Endothelial cell of umbilical vein (primary cell): ENCODE measurements around the gene SUPT5H. TPM values are rescaled to one million over a fixed set of nuclear protein-coding genes. Genes with fewer than 3 reads are reported as not detected.

Experiments
- BruUV-seq: library from RNA; stranded (reverse); fragments of 400-500 nt; replicated peaks from 2 replicates; lab custom pipeline; 2021; lab: Mats Ljungman, UMichigan
- CTCF ChIA-PET: fragments of 300-600, 350-600 bp; sonication (Branson Sonifier 250); formaldehyde crosslinking; loops from one replicate; lab custom pipeline; 2021; ENCODE audit warnings: antibody characterized with exemption, inconsistent platforms; lab: Charles Lee
- POLR2A ChIA-PET: fragments of 300-600, 350-600 bp; sonication (Branson Sonifier 250); formaldehyde crosslinking; loops from one replicate; lab custom pipeline; 2021; ENCODE audit warnings: antibody characterized with exemption, inconsistent platforms; lab: Charles Lee
- DNase-seq: peaks from one replicate; pipeline ENCODE4 v3.0.0-alpha.2; 2011; ENCODE audit warnings: low read depth, low spot score
- FAIRE-seq: peaks from 2 replicates; lab custom pipeline; 2011; peaks lifted over from hg19 to GRCh38; lab: Jason Lieb, UNC
- H2AFZ ChIP-seq: 2 replicates; pipeline ENCODE4 v1.6.0; 2012; ENCODE audit warnings: low read depth, low read length, control low read depth, inconsistent platforms
- H3K27ac ChIP-seq: 2 replicates; pipeline ENCODE4 v1.5.1; 2011; ENCODE audit warnings: low read depth, mild to moderate bottlenecking, control low read depth, low read length, moderate library complexity; ENCODE audit not compliant: insufficient read depth
- H3K27me3 ChIP-seq, 2 experiments: 2 replicates each; pipeline versions ENCODE4 v1.6.0 to v1.6.1; 2011; ENCODE audit warnings: low read length in 2 of 2, mixed read lengths in 1 of 2; ENCODE audit not compliant: control insufficient read depth in 2 of 2, insufficient read depth in 2 of 2
- H3K36me3 ChIP-seq, 2 experiments: 2 replicates in 1 of 2; 3 replicates in 1 of 2; pipeline ENCODE4 v1.5.1; 2011; ENCODE audit warnings: low read length in 2 of 2, mild to moderate bottlenecking in 1 of 2, moderate library complexity in 1 of 2; ENCODE audit not compliant: control insufficient read depth in 2 of 2, insufficient read depth in 2 of 2; ENCODE audit errors: extremely low read depth in 1 of 2
- H3K4me1 ChIP-seq: 3 replicates; pipeline ENCODE4 v1.5.1; 2011; ENCODE audit warnings: mild to moderate bottlenecking, low read length; ENCODE audit not compliant: control insufficient read depth, insufficient read depth; ENCODE audit errors: extremely low read depth
- H3K4me2 ChIP-seq: 2 replicates; pipeline ENCODE4 v1.6.1; 2011; ENCODE audit warnings: low read length, control low read depth, mixed read lengths; ENCODE audit not compliant: insufficient read depth
- H3K4me3 ChIP-seq, 3 experiments: fragments of 200-600 bp in 1 of 3; sonication (generic), shearing (Covaris generic) in 1 of 3; replicated peaks in 1 of 3; 2 replicates each; pipeline ENCODE4 v1.5.1; 2011 to 2016; ENCODE audit warnings: control low read depth in 3 of 3, low read length in 3 of 3, mild to moderate bottlenecking in 2 of 3, inconsistent platforms in 1 of 3, low read depth in 1 of 3, moderate library complexity in 1 of 3; ENCODE audit not compliant: insufficient read depth in 1 of 3
- H3K79me2 ChIP-seq: 2 replicates; pipeline ENCODE4 v1.6.0; 2012; ENCODE audit warnings: low read length, inconsistent platforms; ENCODE audit not compliant: control insufficient read depth, insufficient read depth
- H3K9ac ChIP-seq: replicated peaks from 2 replicates; pipeline ENCODE3; 2011; ENCODE audit warnings: low read length, control low read depth; ENCODE audit not compliant: insufficient read depth; ENCODE audit errors: extremely low read depth
- H3K9me1 ChIP-seq: replicated peaks from 3 replicates; pipeline ENCODE4 v1.6.0; 2011; ENCODE audit warnings: mild to moderate bottlenecking, low read length; ENCODE audit not compliant: control insufficient read depth, insufficient read depth; ENCODE audit errors: extremely low read depth
- H3K9me3 ChIP-seq: replicated peaks from 2 replicates; pipeline ENCODE4 v1.5.1; 2012; ENCODE audit warnings: low read length, inconsistent platforms; ENCODE audit not compliant: control insufficient read depth, insufficient read depth
- H4K20me1 ChIP-seq: replicated peaks from 2 replicates; pipeline ENCODE3; 2011; ENCODE audit warnings: mild to moderate bottlenecking, low read length; ENCODE audit not compliant: control insufficient read depth, insufficient read depth; ENCODE audit errors: extremely low read depth
- EZH2 ChIP-seq: IDR thresholded peaks from 2 replicates; pipeline ENCODE4 v1.6.1; 2012; ENCODE audit warnings: borderline replicate concordance, low read depth, mild to moderate bottlenecking, moderate library complexity, low read length, inconsistent platforms; ENCODE audit not compliant: severe bottlenecking
- FOS ChIP-seq: IDR thresholded peaks from 2 replicates; pipeline ENCODE4 v1.6.1; 2011; ENCODE audit warnings: mild to moderate bottlenecking, low read length, moderate library complexity, borderline replicate concordance; ENCODE audit not compliant: insufficient read depth
- GATA2 ChIP-seq: IDR thresholded peaks from 2 replicates; pipeline ENCODE4 v1.7.0; 2011; ENCODE audit warnings: low read depth, mild to moderate bottlenecking, moderate library complexity, mixed read lengths, low read length; ENCODE audit not compliant: insufficient read length, insufficient read depth
- JUN ChIP-seq: IDR thresholded peaks from 2 replicates; pipeline ENCODE4 v1.6.1; 2011; ENCODE audit warnings: borderline replicate concordance, low read depth; ENCODE audit not compliant: insufficient read length, insufficient read depth
- MYC ChIP-seq: IDR thresholded peaks from one replicate; pipeline ENCODE4 v1.6.1; 2011; ENCODE audit warnings: mild to moderate bottlenecking, low read depth, low read length
- POLR2A ChIP-seq: IDR thresholded peaks from 2 replicates; pipeline ENCODE4 v1.6.1; 2012; ENCODE audit warnings: low read depth, mild to moderate bottlenecking, control low read depth, low read length
- POLR2AphosphoS5 ChIP-seq: IDR thresholded peaks from 2 replicates; pipeline ENCODE4 v1.6.1; 2012; ENCODE audit warnings: low read depth, mild to moderate bottlenecking, control low read depth, low read length, moderate library complexity; ENCODE audit not compliant: insufficient read depth
- dilution Hi-C: fragments of 300-500 bp; cut with MboI; formaldehyde crosslinking; loops from one replicate; pipeline ENCODE4 v1.15.0; 2019; ENCODE audit warnings: low sequenced_read_pairs; ENCODE audit not compliant: extremely low pct_ligation_motif_present
- intact Hi-C: fragments of 100-400 bp; cut with micrococcal nuclease; formaldehyde crosslinking; loops from one replicate; pipeline ENCODE4 v1.10.0; 2022
- polyA plus RNA-seq, 4 experiments: library from polyadenylated mRNA; depleted of rRNA in 3 of 4; stranded (reverse) in 3 of 4; unstranded in 1 of 4; fragments of >200 nt; gene quantifications; 2 replicates each; pipeline versions ENCODE4 v1.2.1 to v1.2.3, GENCODE V29; 2011 to 2012; ENCODE audit warnings: missing spikeins in 1 of 4
- total RNA-seq: library from RNA; stranded (reverse); gene quantifications from 2 replicates; pipeline ENCODE4 v1.2.3, GENCODE V29; 2021
- TF ChIP-seq, protein P1 (sequence below), 2 donors: IDR thresholded peaks; 1 replicate in 1 of 2; 2 replicates in 1 of 2; pipeline ENCODE4 v1.5.1; 2011; ENCODE audit warnings: low read length in 2 of 2, mild to moderate bottlenecking in 2 of 2, moderate library complexity in 2 of 2, control low read depth in 1 of 2, inconsistent platforms in 1 of 2, low read depth in 1 of 2; ENCODE audit not compliant: insufficient read depth in 1 of 2; ENCODE audit errors: extremely low read depth in 1 of 2
- TF ChIP-seq, protein P2 (sequence below): IDR thresholded peaks from 2 replicates; pipeline ENCODE4 v1.6.1; 2011; ENCODE audit not compliant: insufficient read depth, insufficient read length

SUPT5H gene
- total and polyA plus RNA-seq, 2 donors (not counting 3 experiments of a cell fraction or from before 2014, with no cell fraction given) = 87.6 to 120 TPM

DNA sequence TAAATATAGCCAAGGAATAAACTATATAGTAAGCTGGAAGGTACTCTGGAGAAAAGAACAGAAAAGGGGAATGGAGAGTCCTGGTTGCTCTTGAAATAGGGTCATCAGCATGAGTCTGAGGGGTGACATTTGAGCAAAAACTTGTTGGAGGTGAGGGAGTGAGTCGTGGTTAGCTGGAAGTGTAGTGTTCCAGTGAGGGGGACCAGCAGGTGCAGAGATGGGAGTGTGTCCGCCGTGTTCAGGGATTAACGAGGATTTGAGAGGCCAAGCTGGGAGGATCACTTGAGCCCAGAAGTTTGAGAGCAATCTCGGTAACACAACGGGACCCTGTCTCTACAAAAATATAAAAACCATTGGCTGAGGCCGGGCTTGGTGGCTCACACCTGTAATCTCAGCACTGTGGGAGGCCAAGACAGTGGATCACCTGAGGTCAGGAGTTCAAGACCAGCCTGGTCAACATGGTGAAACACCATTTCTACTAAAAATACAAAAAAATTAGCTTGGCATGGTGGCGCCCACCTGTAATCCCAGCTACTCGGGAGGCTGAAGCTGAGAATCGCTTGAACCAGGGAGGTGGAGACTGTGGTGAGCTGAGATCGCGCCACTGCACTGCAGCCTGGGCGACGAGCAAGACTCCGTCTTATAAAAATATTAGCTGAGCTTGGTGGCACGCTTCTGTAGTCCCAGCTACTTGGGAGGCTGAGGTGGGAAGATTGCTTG, 1.1 kb downstream of the SUPT5H start:
- Histone ChIP-seq H3K4me1 (peaks cover 20% of the 10 kb centered on the region), H3K9me3 (no peaks in the 10 kb centered on the region), H3K4me3 (peak overlapping the region; percentile 85 to 98 (median 94)), H3K27ac (peak overlapping the region; percentile 94), H2AFZ (no peak overlapping the region), H3K9me1 (no peaks in the 10 kb centered on the region), H3K36me3 (peaks cover 6 to 9% of the 10 kb centered on the region in 2 experiments), H3K27me3 (no peaks in the 10 kb centered on the region), H3K9ac (peak overlapping the region; percentile 99), H3K79me2 (peaks cover 67% of the 10 kb centered on the region), H4K20me1 (no peaks in the 10 kb centered on the region), H3K4me2 (peak overlapping the region; percentile 84)
- peak; percentile 75 for FAIRE-seq
- DNase-seq = no peak
- intact Hi-C loops (loop anchor here (10.0 kb wide), 1 partner anchor 88 kb away; the partner anchor contains the start of gene EID2B), dilution Hi-C loops (no loop called here)
- no TSS peak for BruUV-seq
- CTCF ChIA-PET = interaction anchor here (1.5 kb wide), 1 partner anchor 11 kb away, joined by 3 read pairs; the partner anchor contains the start of gene RPS16
- POLR2A ChIA-PET = interaction anchor here (3.2 kb wide), 1 partner anchor 11 kb away, joined by 16 read pairs; the partner anchor contains the start of gene RPS16
- TF ChIP-seq FOS (no peak), GATA2 (no peak), POLR2AphosphoS5 (no peak), JUN (no peak), MYC (no peak), POLR2A (no peak), EZH2 (no peak)
- TF ChIP-seq, protein P1, sequence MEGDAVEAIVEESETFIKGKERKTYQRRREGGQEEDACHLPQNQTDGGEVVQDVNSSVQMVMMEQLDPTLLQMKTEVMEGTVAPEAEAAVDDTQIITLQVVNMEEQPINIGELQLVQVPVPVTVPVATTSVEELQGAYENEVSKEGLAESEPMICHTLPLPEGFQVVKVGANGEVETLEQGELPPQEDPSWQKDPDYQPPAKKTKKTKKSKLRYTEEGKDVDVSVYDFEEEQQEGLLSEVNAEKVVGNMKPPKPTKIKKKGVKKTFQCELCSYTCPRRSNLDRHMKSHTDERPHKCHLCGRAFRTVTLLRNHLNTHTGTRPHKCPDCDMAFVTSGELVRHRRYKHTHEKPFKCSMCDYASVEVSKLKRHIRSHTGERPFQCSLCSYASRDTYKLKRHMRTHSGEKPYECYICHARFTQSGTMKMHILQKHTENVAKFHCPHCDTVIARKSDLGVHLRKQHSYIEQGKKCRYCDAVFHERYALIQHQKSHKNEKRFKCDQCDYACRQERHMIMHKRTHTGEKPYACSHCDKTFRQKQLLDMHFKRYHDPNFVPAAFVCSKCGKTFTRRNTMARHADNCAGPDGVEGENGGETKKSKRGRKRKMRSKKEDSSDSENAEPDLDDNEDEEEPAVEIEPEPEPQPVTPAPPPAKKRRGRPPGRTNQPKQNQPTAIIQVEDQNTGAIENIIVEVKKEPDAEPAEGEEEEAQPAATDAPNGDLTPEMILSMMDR (IDR thresholded peaks at IDR 0.05; ENCODE audit: extremely low read depth in 1 of 2, insufficient read depth in 1 of 2, low read depth in 1 of 2, low read length in 2 of 2) = no peak
- TF ChIP-seq, protein P2, sequence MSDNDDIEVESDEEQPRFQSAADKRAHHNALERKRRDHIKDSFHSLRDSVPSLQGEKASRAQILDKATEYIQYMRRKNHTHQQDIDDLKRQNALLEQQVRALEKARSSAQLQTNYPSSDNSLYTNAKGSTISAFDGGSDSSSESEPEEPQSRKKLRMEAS = no peak
